ENCODE measurements around the gene PIEZO1. TPM values are rescaled to one million over a fixed set of nuclear protein-coding genes. Genes with fewer than 3 reads are reported as not detected.

Gene PIEZO1
- total and polyA plus RNA-seq, 2 donors from 2014 or later = 103 to 124 TPM

- no peak for DNase-seq
- intact Hi-C loops (cut with DNase I) = no loop called here
These were observed 36.3 kb upstream of the PIEZO1 start for GRCh38 chr16:88821168-88821850.

GRCh38 chr16:88820385-88821025, 35.5 kb upstream of the PIEZO1 start:
- DNase-seq (no peak), FAIRE-seq (no peak)
- Histone ChIP-seq H3K4me1 (ENCODE audit: control insufficient read depth in 2 of 3, insufficient read depth in 2 of 3, low read depth in 1 of 3, low read length in 3 of 3) (peaks cover 0 to 2% (median 0%) of the 10 kb centered on the region in 3 donors), H3K27me3 (ENCODE audit: control insufficient read depth, insufficient read depth, low read length) (no peaks in the 10 kb centered on the region), H3K36me3 (ENCODE audit: control insufficient read depth in 2 of 3, insufficient read depth in 3 of 3, low read length in 3 of 3) (peaks cover 0 to 2% (median 0%) of the 10 kb centered on the region in 3 donors), H3K9ac (ENCODE audit: low read length in 3 of 3) (no peak overlapping the region), H3K27ac (ENCODE audit: low read depth in 2 of 2, low read length in 2 of 2) (no peak overlapping the region), H3K9me3 (ENCODE audit: control insufficient read depth in 2 of 3, insufficient read depth in 1 of 3, low read length in 3 of 3) (no peaks in the 10 kb centered on the region), H3K4me3 (ENCODE audit: low read length in 3 of 3) (no peak overlapping the region)
- no peak for TF ChIP-seq CTCF (IDR thresholded peaks at IDR 0.05; ENCODE audit: borderline replicate concordance, extremely low read depth, insufficient read depth)
- intact Hi-C loops (cut with DNase I) = no loop called here

More at GRCh38 chr16:88821168-88821850, 36.3 kb upstream of the PIEZO1 start:
- no peak overlapping the region for H3K27ac ChIP-seq (ENCODE audit: low read depth in 2 of 2, low read length in 2 of 2)
- peaks cover 0 to 2% (median 0%) of the 10 kb centered on the region in 3 donors for H3K36me3 ChIP-seq (ENCODE audit: control insufficient read depth in 2 of 3, insufficient read depth in 3 of 3, low read length in 3 of 3)
- H3K9ac ChIP-seq (ENCODE audit: low read length in 3 of 3) = no peak overlapping the region
- no peak for FAIRE-seq
- TF ChIP-seq CTCF (IDR thresholded peaks at IDR 0.05; ENCODE audit: borderline replicate concordance, extremely low read depth, insufficient read depth) = no peak
- no peak overlapping the region for H3K4me3 ChIP-seq (ENCODE audit: low read length in 3 of 3)
- no peaks in the 10 kb centered on the region for H3K4me1 ChIP-seq (ENCODE audit: control insufficient read depth in 2 of 3, insufficient read depth in 2 of 3, low read depth in 1 of 3, low read length in 3 of 3)
- H3K27me3 ChIP-seq (ENCODE audit: control insufficient read depth, insufficient read depth, low read length) = no peaks in the 10 kb centered on the region
- no peaks in the 10 kb centered on the region for H3K9me3 ChIP-seq (ENCODE audit: control insufficient read depth in 2 of 3, insufficient read depth in 1 of 3, low read length in 3 of 3)

- no peak for TF ChIP-seq CTCF (IDR thresholded peaks at IDR 0.05; ENCODE audit: borderline replicate concordance, extremely low read depth, insufficient read depth)
- Histone ChIP-seq H3K36me3 (ENCODE audit: control insufficient read depth in 2 of 3, insufficient read depth in 3 of 3, low read length in 3 of 3) (peaks cover 0 to 2% (median 0%) of the 10 kb centered on the region in 3 donors), H3K9ac (ENCODE audit: low read length in 3 of 3) (no peak overlapping the region), H3K9me3 (ENCODE audit: control insufficient read depth in 2 of 3, insufficient read depth in 1 of 3, low read length in 3 of 3) (no peaks in the 10 kb centered on the region), H3K27ac (ENCODE audit: low read depth in 2 of 2, low read length in 2 of 2) (no peak overlapping the region), H3K27me3 (ENCODE audit: control insufficient read depth, insufficient read depth, low read length) (no peaks in the 10 kb centered on the region), H3K4me3 (ENCODE audit: low read length in 3 of 3) (no peak overlapping the region), H3K4me1 (ENCODE audit: control insufficient read depth in 2 of 3, insufficient read depth in 2 of 3, low read depth in 1 of 3, low read length in 3 of 3) (peaks cover 0 to 2% (median 0%) of the 10 kb centered on the region in 3 donors)
- intact Hi-C loops (cut with DNase I) = no loop called here
- no peak for DNase-seq
- FAIRE-seq = no peak
These were observed 34.1 kb upstream of the PIEZO1 start for GRCh38 chr16:88819126-88819525.

All from kidney (tissue), 14 donors.